IPS DF 4.7 (cell line): ENCODE measurements around the gene RBM7.
A peak's percentile ranks its signal among the peaks of the same experiment; 100 is the strongest.

Experiments
- DNase-seq: peaks from one replicate; pipeline ENCODE4 v3.0.0-alpha.2; 2013; ENCODE audit warnings: low spot score; ENCODE audit errors: extremely low read depth

The RBM7 gene, protein sequence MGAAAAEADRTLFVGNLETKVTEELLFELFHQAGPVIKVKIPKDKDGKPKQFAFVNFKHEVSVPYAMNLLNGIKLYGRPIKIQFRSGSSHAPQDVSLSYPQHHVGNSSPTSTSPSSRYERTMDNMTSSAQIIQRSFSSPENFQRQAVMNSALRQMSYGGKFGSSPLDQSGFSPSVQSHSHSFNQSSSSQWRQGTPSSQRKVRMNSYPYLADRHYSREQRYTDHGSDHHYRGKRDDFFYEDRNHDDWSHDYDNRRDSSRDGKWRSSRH

DNA sequence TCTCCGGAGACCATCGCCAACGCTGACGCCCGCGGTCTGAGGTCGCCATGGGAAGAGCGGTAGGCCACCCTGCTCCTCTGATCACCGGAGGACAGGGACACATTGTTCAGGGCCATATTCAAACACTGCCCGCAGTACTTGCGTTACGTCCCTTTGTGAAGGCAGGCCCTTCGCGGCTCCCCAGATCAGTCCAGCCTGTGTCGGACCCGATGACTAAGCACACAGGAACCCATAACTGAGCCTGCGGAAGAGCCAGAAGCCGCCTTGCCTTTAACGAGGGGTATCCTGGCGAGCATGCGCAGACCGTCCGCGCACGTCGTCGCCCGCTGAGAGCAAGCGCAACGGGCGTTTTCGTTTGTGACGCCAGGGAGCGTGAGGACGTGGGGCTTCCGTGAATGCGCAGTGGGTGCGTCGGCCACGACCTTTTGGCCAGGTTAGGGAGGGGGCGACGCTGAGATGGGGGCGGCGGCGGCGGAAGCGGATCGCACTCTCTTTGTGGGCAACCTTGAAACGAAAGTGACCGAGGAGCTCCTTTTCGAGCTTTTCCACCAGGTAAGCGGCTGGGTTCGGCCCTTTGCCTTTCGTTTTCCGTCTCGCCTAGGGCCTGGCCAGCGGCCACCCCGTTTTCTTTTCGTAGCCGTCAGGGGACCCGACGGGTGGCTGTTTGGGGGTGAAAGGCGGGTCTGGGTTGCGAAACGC is at the start of gene RBM7, which contains the start of gene C11orf71:
RBM7 (plus strand) TSS at position 451 of the 699 bp plus-strand sequence; CDS start at position 457, 6 bp downstream.
C11orf71 (minus strand) TSS at position 296 of the 699 bp plus-strand sequence; CDS start at position 116, 180 bp downstream.
- DNase-seq = peak; percentile 86

DNA sequence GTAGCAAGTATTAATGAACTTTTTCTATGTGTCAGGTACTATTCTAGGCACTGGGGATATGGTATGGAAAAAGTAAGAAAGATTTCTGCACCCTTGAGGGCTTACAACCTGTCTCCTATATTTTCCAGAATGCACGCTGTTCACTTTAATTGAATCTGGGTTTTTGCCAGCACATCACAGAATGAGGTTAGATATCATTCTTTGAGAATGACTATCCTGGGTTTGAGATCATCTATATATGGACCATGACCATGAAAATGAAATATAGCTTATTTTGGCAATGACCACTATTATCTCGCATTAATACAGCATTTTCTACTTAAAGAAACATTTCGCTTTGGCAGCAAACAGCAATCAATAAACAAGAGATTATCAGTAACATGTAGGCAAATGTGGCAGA is 47.0 kb upstream of the RBM7 start:
- no peak for DNase-seq

DNA sequence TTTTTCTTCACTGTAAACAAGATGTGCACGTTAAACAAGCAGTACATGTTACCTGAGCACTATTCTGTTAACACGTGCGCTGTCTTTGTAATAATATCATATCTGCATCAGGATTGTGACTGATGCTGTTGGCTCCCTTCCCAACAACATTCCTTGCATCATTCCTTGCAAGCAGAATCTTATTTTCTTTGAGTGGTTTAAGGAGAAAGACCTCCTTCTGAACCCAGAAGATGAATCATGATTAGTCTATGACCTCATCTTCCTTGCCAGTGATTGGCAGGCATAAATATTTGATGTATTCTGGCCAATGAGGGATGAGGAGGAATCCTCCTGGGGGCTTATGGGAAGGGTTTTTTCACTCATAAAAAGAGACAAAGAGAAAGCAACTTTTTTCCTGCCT is 46.4 kb upstream of the RBM7 start:
- no peak for DNase-seq

DNA sequence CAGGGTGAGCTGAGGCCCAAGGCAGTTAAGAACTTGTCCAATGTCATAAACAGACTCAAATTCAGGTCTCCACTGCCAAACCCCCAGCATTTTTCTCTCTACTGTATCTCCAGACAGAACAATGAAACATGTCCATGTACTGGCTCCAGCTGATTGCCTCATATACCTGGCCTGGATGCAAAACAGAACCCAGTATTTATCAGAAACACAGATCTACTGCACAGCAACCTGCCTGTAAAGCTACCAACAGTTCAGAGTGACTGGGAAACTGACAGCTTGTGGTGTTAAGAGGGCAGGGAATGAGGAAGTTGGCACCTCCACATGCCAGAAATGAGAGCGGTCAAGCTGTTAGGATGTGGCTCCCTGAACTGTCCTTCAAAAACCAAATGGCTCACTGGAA is 41.8 kb upstream of the RBM7 start:
- no peak for DNase-seq

DNA sequence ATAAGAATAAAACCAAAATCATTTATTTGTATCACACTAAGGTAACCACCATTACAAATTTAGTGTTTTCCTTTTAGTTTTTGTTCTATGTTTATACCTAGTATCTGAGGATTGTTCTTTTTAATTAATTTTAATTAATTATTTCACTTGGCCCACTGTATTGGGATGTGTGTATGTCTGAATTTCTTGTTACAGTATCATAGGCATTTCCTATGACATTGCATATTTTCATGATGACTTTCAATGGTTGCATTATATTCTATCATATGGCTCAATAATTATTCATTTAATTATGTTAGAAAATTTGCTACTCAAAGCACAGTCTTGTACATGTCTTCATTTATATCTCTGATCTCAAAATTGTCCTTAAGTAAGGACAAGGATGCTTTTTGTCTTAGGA is 41.1 kb upstream of the RBM7 start:
- no peak for DNase-seq

DNA sequence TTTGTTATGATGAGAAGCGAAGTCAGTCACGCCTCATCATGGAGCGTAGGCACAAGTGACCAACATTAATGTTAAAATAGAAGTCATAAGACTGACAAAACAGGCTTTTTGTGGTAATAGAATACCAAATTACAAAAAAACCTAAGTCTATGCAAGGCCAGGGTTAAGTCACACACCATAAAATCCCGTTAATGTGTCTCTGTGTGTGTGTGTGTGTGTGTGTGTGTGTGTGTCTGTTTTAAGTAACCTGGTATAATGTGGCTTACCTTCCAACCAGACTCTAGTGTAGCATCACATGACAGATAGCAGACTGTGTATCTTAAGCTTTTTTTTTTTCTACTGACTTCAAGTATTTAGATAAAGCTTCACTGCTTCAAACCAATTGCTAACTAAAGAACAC is 38.1 kb upstream of the RBM7 start:
- DNase-seq = no peak

DNA sequence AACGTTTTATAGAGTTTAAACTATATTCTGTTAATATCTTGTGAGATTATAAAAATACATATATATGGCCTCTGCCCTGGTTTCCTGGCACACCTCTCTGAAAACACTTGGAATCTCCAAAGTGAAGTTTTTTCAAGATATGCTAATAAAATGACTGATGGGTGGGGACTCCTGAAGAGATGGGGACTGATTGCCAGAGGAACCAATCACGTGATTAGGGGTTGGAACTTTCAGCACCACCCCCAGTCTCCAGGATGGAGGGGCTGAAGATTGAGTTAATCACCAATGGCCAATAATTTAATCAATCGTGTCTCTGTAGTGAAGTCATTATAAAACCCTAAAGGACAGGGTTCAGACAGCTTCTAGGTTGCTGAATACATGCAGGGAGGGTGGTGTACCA is 37.5 kb upstream of the RBM7 start:
- no peak for DNase-seq

DNA sequence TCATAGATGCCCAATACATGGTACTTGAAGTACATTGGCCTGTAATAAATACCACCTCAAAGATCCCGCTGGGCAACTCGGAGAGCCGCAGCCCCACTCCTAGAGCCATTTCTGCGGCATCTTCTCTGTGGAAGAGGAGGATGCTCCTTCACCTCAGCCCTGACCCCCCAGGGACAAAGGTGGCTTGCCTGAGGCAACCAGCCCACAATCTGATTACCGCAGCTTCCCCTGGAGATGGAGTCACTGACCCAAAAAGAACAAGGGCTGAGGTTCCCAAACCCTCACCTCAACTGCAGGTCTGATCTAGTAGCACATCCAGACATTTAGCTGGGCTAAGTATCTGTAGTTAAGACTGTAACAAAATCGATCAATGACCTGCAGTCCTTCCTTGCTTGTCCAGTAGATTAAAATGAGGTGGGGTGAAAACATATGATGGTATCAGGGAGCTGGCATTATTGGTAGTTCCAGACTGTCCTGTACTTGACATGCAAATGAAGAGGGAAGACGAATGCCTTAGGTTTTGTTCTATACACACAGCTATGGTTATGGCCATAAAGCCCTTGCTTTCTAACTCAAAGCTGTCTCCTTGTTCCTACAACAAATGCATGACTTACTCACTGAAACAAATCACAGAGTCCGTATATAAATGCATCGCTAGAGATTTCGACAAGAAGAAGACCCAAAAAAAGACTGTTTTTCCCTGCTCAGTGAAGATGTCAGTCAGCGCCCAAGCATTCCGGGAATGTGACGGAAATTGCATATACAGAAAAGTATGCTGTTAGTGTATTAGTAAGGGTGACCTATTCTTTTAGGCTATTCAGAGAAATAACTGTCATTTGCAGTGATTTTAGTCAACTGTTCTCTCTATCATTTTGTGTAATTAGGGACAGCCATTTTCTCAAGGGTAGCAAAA is 33.9 kb upstream of the RBM7 start:
- no peak for DNase-seq

DNA sequence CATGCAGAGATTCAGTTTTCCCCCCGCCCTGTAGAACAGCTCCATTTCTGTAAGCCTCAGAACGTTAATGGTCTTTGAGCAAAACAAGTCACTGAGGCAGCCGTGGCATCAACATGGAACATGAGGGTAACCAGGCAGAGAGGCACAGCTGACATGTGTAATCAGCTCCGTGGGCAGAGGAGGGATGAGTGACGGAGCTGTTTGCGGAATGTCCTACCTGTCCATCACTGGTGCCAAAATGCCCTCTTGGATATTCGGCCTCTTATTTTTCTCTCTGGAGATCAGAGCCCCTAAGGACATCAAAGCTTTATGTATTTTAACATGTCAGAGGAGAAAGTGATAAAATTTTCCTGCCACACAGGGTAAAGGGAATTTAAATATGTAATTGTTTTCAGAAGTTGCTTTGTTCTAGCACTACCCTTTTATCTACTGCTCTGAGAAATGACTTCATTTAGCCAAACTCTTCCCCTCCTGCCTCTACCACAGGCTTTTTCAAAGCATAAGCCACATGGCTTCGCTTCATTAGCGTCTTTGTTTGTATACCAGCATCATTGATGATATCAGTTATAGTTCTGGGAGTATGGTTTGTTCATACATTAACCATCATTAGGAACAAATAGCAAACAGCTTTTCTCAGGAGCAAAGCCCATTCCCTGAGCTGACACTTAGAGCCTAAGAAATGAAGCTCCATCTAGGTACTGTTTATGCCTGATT is 33.1 kb upstream of the RBM7 start:
- DNase-seq = no peak

DNA sequence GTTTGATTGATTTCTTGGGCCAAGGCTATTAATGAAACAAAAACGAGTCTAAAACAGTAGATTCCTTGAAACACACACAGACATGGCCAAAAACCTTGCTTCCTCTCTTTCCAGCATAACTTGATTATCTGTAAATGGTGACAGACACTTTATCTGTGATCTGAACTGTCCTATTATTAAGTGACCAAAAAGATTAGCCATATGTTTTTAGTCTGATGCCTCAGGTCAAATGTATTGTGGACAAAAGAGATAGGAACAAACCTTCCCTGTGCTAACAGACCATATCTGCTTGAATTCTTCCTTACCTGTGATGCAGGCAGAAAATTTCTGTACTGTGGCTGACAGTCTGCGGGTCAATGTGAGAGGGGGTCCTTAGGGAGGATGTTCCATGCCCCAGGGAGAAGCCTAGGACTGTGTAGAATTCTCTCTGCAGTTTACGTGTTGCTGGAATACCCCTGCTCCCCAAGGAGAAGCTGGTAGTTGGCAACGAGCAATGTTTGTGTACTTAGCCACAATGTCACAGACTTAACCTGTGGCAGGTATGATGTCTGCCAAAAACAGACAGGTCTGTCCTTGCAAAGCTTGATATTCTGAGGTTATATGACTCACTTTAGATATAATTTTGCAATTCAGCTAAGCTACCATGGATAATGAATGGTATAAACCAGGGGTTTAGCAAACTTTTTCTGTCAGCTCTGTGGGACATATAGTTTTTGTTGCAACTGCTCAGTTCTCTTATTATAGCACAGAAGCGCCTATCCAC is 31.4 kb upstream of the RBM7 start:
- DNase-seq = no peak

DNA sequence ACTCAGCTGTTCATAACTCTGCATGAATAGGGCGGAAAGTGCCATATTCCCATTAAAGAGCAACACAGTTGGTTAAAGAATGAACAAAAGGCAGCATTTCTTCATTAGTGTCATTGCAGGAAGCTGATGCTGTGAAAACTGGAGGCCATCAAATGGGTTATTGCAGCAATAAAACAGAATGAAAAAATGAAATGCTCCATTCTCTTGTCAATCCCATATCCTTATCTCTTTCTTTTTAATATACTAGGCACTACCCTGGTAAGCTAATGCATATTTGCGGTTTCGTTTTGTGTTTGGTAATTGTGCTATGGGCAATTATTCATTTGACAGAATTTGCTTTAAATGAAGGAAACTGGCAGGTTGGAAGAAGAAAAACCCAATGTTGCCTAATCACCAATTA is 25.4 kb upstream of the RBM7 start:
- DNase-seq = no peak

DNA sequence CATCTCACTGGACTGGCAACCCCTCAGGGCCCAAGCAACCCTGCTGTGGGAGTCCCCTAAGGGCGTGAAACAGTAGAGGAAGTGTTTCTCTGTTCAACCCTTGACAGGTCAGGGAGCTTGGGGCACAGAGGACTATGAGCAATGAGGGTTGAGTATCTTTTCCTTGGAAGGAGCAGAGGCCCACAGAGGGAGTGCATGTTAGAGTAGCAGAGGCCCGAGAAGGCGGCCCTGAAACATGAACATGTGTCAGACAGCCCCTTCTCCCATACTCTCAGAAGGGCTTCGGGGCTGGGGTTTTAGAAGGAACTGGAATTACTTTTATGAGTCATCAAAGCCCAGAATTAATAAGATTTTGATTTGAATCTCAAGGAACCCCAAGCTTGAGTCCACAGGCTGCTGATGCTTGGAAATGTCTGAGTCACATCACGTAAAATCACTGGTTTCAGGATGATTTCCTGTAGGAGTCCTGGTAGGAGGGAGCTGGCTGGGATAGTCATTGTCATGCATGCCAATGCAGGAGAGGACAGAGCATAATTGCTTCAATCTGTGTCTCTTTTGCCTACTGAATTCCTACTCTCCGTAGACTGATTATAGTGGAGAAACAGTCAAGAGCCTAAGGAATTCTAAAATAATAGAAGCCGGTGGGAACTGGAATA is 22.7 kb upstream of the RBM7 start:
- DNase-seq = no peak

DNA sequence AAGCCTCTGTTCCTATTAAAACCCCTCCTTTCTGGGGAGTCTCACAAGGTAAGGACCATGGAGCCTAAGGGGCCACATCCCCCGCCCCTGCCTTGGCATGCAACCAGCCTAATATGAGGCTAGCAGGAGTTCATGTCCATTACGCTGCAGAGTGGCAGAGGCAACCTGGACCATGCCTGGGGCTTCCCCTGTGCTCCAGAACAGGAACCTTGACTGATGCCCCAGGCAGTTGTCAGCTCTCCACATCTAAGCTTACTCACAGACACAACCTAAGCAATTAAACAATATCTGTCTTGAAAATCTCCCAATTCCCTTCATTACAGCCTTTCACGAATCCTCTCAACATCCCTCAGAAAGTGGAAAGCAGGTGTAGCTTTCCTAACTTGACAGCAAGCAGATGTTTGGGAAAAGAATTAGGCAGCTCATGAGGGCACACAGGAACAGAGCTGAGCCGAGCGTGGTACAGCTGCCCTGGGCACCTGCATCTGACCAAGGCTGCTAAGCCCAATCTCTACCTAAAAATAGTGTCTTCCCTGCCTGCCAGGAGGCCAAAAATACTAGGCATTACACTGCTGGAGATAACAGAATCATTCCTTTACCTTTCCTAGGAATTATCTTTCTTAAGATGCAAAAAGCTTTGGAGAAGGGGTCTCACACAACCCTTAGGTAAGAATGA is 20.9 kb upstream of the RBM7 start:
- DNase-seq = no peak

DNA sequence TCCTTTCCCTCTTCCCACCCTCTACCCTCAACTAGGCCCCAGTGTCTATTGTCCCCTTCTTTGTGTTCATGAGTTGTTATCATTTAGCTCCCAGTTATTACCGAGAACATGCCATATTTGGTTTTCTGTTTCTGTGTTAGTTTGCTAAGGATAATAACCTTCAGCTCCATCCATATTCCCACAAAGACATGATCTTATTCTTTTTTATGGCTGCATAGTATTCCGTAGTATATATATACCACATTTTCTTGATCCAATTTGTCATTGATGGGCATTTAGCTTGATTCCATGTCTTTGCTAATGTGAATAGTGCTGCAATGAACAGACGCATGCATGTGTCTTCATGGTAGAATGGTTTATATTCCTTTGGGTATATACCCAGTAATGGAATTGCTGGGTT is 18.0 kb upstream of the RBM7 start:
- DNase-seq = no peak

DNA sequence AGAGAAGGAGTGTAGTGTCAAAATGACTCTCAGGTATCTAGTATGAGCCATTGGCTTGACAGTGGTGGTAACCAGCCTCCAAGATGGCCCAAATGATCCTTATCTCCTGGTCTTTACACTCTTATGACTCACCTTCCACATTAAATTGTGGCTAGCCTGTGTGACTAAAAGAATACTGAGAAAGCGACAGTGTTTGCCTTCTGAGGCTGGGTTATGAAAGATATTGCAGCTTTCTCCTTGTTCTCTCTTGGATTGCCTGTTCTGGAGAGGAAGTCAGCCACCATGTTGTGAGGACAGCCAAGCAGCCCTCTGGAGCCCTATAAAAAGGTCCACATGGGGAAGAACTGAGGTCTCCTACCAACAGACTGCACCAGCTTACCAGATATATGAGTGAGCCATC is 16.0 kb upstream of the RBM7 start:
- DNase-seq = no peak

DNA sequence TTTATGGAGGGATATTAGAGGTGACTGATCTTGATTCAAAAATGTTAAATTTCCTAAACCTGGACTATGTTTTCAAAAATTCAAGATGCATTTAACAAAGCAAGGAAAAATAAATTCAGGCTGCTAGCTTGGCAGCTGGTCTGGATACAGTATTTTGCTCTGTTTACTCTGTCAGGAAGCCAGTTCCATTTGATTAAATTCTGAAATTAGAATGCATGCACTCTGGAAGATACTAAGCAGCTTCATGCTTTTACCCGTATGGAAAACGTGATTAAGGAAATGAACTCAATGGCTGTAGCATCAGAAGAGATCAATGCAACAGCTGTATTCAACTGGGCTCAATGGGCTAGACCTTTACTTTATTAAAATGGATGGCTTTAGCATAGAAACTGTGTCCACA is 14.3 kb upstream of the RBM7 start:
- no peak for DNase-seq

DNA sequence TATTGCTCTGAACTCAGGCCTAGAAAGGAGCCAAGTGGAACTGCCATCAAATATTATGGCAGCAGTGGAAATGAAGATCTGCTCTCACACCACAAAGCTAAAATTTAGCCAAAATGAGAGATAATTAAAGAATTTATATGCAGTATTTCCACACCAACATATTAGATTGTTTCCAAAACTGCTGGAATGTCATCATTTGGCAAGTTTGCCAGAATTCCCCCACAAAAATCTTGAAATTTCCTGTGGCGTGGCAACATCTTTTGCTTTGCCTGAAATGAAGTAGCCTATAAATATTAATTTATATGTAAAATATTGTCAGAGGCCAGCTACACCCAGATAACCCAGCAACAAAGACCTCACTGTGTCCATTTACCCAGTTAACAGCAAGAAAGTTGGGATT is 13.9 kb upstream of the RBM7 start:
- DNase-seq = no peak

DNA sequence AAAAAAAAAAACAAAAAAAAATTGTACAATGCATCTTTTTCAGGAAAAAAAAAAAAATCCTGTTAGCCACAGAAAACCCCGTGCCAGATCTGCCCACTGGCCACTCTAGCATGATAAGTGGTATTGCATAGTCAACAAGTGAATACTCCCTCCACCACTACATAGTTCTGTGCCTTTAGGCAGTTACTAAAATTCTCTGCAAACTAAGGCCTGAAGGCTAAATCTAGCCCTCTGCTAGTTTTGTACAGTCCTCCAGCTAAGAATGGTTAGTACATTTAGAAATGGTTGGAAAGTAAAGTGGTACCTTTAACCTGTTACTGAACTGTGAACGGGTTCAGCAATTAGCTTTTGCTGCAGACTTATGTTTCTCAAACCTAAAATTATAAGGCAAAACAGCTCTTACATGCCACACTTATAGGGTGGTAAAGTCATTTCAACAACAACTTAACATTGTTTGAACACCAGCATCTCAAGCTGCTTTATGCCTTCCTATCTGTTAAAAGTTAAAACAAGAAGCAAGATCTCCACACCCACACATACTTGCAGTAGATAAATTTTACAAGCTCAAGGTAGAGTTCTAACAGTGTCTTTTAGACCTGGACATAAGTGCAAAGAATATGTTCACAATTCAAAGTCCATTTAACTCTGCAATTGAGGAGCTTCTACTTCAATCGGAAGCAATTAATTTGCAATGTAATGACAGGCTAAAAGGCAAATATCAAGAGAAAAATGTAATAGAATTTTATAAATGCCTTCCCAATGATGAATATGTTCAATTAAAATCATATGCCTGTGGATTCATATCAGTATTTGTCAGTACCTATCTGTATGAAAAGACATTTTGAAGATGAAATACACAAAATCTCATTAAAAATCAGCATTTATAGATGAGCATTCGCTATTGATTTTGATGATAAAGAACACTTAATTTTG is 7.5 kb upstream of the RBM7 start:
- no peak for DNase-seq

DNA sequence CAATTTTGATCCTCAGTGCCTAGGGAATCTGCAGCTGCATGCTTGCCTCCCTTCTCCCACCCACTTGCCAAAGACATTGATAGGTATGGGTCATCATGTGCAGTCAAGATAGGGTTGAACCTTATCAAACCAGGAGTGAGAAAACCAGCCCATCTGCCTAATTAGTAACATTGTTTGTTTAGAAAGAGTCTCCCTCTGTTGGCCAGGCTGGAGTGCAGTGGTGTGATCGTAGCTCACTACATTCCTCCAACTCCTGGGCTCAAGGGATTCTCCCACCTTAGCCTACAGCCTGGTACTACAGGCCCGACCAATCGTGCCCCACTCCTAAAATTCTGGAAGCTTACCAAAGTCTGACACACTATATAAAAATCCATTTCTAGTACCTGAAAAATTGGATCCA is 4.7 kb upstream of the RBM7 start:
- no peak for DNase-seq
